GM21360 (cell line): ENCODE results near the gene TBC1D19.
"Not testable (repeated sequence)": the region's sequence is repeated elsewhere in the genome, so short reads cannot be mapped to it uniquely, and the experiment has no call there.

Source experiments
- ATAC-seq: cut with Tn5 transposase; IDR thresholded peaks from one replicate; pipeline ENCODE4 v1.9.1; 2021; ENCODE audit warnings: mild to moderate bottlenecking, moderate library complexity; ENCODE audit not compliant: unreplicated experiment

The TBC1D19 gene, protein sequence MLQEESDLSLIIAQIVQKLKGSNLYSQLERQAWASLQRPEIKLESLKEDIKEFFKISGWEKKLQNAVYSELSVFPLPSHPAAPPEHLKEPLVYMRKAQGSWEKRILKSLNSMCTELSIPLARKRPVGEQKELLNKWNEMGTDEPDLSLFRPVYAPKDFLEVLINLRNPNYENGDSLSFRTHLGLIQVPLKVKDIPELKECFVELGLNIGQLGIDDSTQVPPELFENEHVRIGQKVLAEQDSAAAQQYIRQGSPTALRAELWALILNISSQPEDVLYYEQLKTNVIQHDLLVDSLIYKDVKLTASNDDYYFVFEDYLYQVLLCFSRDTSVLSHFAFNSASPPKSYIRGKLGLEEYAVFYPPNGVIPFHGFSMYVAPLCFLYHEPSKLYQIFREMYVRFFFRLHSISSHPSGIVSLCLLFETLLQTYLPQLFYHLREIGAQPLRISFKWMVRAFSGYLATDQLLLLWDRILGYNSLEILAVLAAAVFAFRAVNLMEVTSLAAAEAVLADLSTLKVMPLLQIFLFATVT

DNA sequence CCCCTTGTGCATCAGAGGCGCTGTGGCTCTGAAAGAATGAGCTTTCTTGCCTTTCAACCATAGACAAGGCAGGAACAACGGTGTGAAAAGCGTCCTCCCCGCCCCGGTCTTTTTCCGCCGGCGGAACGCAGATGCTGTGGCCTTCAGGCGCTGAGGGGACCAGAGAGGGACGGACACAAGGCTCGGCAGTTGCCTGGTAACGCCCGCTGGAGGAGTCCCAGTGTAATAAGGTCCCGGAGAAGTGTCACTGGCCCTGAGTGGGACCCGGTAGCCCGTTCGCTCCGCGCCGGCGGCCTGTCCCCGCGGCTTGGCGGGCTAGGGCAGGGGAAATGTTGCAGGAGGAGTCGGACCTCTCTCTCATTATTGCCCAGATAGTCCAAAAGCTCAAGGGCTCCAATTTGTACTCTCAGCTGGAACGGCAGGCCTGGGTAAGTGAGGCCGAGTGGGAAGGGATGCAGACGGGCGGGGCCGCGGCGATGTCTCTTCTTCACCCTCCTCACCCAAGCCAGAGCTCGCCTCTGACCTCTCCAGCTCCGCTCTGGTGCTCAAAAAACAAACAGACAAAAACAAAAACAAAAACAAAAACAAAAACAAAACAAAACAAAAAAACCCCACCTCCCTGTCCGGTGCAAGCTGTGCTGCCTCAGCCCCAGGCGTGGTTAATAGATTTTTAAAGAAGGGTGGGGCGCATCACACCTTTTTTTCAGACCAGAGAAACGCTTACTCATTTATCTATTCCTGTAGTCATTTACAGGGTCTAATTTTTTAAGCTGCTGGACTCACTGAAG is at the start of gene TBC1D19:
TSS of gene TBC1D19 (plus strand) at position 220 of the 788 bp plus-strand sequence. CDS start at position 330, 110 bp downstream.
- ATAC-seq, result peak; percentile 100

DNA sequence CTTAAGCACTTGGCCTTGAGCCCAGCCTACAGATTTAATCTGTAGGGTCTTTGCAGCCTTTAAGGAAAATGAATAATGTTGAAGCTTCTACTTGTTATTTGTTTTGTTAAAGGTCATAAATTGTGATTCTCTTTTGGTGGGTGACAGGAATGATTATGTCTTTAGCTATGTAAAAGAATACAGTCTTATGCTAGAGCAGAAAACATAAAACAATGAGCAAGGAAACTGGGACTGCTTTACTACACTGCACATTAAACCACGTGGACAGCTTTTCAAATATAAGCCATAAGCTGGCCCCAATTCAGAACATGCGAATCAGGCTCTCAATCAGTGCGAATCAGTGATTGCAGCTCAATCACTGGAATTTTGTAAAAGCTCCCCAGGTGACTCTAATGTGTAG is 40.9 kb upstream of the TBC1D19 start:
- ATAC-seq, result no peak

DNA sequence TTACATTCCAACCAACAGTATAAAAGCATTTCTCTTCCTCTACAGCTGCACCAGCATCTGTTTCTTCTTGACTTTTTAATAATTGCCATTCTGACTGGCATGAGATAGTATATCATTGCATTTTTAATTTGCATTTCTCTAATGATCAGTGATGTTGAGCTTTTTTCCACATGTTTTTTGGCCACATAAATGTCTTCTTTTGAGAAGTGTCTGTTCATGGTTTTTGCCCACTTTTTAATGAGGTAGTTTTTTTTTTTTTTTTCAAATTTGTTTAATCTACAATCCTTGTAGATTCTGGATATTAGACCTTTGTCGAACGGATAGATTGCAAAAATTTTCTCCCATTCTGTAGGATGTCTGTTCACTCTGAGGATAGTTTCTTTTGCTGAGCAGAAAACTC is 39.5 kb upstream of the TBC1D19 start:
- no peak for ATAC-seq

DNA sequence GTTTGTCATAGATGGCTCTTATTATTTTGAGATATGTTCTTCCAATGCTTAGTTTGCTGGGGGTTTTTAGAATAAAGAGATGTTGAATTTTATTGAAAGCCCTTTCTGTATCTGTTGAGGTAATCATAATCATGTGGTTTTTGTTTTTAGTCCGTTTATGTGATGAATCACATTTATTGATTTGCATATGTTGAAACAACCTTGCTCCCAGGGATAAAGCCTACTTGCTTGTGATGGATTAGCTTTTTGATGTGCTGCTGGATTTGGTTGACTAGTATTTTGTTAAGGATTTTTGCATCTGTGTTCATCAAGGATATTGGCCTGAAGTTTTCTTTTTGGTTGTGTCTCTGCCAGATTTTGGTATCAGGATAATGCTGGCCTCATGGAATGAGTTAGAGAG is 35.5 kb upstream of the TBC1D19 start:
- ATAC-seq, result not testable (repeated sequence)

DNA sequence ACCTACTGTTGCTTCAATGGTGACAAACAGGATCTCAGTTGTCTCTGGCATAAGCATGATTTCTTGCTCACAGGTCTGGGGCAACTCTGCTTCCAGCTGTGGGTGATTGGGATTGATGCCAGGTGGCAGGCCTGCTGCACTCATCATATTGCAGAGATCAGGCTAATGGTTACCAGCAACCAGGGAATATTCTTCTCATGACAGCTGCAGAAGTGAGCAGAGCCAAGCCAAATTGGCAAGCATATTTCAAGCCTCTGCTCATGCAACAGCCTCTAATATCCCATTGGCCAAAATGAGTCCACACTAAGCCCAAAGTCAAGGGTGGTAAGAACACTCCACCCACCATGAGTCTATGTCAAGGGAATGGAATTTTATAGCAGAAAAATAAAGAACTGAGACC is 26.7 kb upstream of the TBC1D19 start:
- no peak for ATAC-seq

DNA sequence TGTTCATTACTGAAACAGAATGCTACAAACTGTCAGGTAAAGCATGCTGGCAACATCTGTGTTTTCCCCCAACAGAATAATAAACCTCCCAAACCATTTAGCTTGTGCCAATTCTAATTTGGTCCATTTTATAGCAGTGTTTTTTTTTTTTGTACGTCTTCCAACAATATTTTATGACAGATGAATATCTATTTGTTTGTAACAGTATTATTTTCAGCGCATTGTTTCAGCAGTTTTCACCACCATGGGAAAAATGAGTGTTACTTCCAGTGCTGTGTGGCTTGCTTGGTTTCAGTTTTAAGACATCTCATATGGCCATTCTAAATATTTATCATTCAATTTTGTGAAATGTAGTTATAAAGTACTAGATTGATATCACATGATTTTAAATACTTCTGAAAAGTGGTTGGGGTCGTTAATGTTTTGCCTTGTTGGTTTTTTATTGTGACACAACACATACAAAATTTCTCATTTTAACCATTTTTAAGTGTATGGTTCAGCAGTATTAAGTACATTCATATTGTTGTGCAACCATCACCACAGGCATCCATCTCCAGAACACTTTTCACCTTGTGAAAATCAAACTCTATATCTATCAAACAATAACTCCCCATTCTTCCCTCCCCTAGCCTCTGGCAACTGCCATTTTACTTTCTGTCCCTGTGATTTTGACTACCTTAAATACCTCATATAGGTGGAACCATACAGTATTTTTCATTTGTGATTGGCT is 25.6 kb upstream of the TBC1D19 start:
- no peak for ATAC-seq

DNA sequence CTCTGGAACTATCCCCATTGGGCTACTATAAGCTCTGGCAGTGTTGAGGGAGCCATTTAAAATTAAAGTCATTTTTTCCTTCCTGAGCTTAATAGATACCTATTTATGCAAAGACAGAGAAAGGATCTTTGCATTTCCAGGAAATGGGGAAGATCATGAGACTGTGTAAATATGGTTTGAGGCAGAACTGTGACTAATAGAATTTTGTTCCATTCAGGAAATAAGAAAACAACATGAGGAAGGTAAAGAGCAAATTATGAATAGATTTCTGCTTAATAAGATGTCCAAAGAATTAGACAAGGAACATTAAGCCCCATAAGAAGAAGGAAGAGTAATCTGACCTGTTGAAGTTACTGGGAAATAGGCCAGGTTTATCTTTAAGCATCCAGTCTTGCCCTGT is 17.8 kb upstream of the TBC1D19 start:
- ATAC-seq, result no peak

DNA sequence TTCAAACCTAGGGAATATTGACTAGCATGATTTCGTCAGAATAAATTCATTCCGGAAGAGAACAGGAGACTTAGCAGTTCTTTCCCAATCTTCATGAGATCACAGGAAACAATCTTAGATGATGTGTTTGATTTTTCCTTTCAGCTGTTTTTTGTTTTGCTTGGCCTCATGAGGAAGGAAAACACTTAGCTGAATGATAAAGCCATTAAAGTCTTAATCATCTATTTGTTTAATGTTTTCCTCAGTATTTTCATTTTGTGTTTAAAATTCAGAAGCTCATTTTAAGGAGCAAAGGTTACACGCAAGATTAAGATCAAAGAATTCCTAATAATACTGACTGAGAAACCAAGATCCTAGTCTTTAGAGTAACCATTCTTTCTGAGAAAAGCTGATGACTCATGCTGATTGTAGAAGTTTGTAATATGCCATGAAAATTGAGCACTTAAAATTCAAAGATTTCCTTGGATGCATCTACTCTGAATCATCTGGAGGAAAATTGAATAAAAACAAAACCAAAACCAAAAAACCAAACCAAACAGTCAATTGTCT is 15.4 kb upstream of the TBC1D19 start:
- ATAC-seq, result no peak

DNA sequence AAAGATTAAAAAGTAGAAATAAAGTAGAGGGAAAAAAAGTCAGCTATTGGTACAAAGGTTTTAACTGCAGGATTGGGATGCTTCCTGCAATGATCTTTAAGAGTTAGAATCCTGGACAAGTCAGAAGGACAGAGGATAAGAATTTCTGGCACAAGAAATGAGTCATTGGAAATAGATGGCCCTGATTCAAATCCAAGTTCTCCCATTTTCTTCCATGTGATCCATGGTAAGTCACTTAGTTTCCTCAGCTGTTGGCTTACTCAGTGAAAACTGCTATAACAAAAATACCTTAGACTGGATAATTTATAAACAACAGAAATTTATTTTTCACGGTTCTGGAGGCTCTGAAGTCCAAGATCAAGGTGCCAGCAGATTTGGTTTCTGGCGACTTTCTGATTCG is 13.3 kb upstream of the TBC1D19 start:
- ATAC-seq, result no peak

DNA sequence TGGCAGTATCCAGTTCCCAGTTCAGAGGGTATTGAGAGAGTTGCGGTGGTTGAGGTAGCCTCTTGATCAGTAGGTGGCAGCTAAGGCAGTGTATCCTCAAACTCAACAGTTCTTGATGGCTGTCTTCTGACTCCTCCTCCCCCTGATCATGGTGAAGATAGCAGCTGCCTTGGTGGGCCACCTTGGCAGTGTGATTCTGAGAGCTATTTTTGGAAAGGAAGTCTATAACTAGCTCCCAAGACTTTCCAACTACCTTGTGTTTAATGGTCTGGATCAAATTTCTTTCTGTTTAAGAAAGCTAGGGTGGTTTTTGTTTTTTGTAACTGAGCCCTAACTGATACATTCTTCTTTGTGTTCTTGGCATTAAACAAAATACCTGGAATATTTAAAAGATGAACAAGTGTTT is 10.5 kb upstream of the TBC1D19 start:
- no peak for ATAC-seq

DNA sequence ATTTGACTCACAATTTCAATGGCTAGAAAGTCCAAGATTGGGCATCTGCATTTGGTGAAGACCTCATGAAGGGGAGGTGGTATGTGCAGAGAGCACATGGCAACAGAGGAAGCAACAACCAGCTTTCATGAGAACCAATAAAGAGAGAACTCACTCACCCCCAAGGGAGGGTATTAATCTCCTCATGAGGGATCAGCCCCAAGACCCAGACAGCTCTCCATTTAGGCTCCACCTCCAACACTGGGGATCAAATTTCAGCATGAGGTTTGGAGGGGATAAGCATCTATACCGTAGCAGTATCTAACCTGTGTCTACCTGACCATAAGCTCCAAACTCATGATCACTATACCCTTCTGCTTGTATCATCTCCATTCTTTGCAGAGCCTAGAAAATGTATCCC is 9.3 kb upstream of the TBC1D19 start:
- no peak for ATAC-seq

DNA sequence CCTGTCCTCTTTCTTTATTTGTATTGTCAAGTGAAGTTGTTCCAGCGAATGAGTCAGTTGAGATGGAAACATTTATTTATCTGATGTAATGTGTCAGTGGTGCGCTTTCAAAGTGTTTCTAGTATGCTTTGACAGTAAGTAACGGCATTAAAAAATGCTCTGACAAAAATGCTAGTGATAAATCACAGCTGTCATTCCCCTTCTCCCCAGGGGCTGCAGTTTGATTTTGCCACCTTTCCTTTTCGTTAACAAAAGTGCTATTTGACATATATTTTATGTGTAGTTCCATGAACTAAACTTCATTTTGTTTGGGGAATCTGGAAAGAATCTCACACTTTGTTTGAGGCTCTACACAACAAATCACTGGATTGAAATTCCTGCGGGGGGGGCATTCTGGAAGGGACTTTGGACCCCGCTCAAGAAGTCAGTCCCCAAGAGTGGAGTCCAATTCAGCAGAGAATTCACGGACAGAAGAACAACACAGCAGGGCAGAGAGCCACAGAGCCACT is 7.6 kb upstream of the TBC1D19 start:
- no peak for ATAC-seq

DNA sequence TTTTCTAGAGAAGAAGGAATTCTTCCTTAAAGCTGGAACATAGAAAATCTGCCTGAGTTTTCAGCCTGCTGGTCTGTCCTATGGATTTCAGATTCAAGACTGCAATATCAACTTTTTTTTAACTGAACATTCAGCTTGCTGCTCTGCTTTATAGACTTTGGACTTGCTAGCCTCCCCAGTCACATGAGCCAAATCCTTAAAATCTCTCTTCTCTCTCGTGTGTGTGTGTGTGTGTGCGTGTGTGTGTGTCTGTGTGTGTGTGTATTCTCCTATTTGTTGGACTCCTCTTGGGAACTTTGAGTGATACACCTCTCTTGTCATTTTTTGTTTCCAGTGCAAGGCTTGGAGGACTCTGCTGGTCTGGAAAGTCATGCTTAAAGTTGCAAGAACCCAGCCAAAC is 6.8 kb upstream of the TBC1D19 start:
- no peak for ATAC-seq

DNA sequence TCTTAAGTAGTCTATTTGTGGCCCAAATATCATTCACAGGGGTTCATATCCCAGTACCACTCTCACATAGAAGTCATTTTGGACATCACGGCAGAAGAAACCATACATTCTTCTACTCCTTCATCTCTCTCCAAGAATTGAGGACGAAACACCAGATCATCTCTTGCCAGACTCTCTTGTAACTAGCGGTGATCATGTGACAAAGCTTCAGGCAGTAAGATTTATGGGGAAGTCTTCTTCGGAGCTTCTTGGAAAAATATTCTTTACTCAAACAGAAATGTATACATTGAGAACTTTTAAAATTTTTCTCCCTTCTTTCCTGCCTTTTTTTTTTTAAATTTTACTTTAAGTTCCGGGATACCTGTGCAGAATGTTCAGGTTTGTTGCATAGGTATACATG is 4.7 kb upstream of the TBC1D19 start:
- ATAC-seq, result no peak

DNA sequence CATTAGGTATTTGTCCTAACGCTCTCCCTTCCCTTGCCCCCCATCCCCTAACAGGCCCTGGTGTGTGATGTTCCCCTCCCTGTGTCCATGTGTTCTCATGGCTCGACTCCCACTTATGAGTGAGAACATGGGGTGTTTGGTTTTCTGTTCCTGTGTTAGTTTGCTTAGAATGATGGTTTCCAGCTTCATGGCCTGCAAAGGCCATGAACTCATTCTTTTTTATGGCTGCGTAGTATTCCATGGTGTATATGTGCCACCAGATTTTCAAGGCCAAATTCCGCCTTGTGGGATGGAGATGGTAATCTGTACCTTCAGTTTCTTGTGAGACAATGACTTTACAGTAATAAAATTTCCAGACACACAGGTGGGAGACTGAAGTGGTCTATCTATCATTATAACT is 2.5 kb upstream of the TBC1D19 start:
- not testable (repeated sequence) for ATAC-seq

DNA sequence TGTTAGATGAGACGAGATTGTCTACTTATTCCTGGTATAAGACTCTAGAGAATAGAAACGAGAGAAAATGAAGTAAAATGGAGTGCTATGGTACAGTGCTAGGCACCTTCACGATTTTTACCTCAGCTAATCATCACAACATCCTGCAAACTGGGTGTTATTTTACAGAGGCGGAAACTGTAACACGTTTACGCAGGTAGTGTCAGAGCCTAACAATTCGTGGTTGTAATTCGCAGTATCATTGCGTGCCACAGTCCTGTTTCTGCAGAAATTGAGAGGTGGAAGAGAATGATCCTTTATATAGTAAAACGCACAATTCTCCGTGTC is 383 bp upstream of the TBC1D19 start:
- ATAC-seq, result peak; percentile 55

DNA sequence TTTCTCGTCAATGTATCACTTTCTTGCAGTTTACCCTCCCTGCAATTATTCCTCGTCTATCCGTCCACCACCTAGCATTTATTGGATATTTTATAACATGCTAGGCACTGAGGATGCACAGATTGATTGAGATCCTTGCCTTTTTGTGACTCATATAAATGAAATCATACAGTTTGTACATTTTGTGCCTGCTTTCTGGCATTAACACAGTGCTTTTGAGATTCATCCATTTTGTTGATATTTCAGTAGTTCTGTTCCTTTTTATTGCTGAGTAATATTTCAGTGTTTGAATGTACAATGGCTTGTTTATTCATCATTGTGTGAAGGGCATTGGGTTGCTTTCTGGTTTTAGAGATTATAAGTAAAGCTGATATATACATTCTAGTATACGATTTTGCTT is 841 bp downstream of the TBC1D19 start:
- ATAC-seq, result no peak

DNA sequence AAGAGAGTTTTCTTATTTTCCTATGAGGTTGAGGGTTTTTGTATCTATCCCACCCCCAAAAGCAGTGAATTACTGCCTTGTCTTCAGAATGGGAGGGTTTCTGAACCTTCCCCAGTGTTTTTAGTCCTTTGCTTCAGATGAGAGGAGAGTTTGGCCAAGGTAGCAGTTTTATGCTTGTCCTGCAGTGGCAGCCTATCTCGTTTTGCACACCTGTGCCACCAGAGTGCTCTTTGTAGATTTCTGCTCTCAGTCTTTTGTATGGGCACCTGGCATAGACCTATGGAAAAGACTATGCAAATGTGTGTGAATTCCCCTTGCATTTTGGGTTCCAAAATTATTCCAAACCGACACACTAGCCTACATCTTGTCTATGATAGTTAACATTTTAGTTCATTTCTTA is 5.8 kb downstream of the TBC1D19 start:
- ATAC-seq, result no peak

DNA sequence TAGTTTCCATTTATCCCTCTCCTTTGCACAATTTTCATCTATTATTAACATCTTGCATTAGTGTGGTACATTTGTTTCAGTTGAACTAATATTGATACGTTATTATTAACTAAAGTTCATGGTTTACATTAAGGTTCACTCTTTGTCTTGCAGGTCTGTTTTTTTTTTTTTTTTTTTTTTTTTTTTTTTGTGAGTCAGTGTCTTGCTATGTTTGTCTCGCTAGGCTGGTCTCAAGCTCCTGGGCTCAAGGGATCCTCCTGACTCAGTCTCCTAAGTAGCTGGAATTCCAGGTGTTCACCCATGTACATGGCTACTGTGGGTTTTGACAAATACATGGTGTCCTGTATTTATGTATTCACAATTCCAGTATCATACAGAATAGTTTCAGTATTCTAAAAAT is 6.8 kb downstream of the TBC1D19 start:
- no peak for ATAC-seq

DNA sequence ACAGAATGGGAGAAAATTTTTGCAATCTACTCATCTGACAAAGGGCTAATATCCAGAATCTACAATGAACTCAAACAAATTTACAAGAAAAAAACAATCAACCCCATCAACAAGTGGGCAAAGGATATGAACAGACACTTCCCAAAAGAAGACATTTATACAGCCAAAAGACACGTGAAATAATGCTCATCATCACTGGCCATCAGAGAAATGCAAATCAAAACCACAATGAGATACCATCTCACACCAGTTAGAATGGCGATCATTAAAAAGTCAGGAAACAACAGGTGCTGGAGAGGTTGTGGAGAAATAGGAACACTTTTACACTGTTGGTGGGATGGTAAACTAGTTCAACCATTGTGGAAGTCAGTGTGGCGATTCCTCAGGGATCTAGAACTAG is 9.7 kb downstream of the TBC1D19 start:
- ATAC-seq, result not testable (repeated sequence)

DNA sequence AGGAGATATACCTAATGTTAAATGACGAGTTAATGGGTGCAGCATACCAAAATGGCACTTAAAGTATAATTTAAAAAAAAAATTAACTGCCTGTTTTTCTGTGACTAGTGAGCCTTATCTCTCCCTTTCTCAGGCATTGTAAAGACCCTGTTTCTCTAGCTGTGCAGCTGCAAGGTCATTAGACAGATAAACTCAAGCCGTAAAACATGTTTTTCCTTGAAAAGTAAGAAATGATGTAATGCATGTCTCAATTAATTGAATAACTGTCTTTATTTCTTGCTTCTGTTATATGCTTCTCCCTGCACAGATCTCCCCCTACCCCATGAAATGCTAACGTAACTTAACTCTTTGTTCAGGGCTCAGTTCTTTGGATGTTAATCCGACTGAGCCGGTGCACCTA is 10.5 kb downstream of the TBC1D19 start:
- no peak for ATAC-seq
